ENCODE results near the gene MAN2A2. TPM values are rescaled to one million over a fixed set of nuclear protein-coding genes. Genes with fewer than 3 reads are reported as not detected.
A peak's percentile ranks its signal among the peaks of the same experiment; 100 is the strongest.
"Not testable (repeated sequence)": the region's sequence is repeated elsewhere in the genome, so short reads cannot be mapped to it uniquely, and the experiment has no call there.

The MAN2A2 gene
- total and polyA plus RNA-seq, 2 experiments from 2014 or later = 4.3 to 7.7 TPM

DNA sequence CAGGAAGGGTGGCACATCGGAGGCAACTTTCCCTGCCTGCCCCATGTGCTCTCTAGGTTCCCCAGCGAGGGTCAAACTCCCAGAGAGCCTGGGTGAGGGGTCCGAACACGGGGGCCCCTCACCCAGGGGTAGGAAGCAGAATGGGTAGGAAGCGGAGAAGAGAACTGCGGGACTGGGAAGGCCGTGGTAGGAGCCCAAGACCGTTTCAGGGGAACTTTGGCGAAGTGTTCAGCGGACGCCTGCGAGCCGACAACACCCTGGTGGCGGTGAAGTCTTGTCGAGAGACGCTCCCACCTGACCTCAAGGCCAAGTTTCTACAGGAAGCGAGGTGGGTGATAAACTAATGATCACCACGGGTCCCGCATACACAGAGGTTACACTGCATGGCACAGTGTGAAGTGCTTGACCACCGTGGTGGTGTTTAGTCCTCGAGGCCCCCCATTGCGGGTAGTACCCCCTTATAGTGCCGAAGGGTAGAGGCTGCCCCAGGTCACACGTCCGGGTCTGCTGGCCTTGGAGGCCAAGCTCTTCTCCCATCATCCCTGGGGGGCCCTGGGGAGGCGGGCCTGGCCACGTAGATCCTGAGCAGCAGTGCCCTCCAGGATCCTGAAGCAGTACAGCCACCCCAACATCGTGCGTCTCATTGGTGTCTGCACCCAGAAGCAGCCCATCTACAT lies 10.5 kb upstream of the MAN2A2 start:
- Histone ChIP-seq H3K4me2 (ENCODE audit: unreplicated experiment) (no peak overlapping the region), H3K9me3 (ENCODE audit: low read depth) (no peaks in the 10 kb centered on the region), H3K9me2 (ENCODE audit: insufficient read depth) (no peaks in the 10 kb centered on the region), H3K27me3 (replicated peaks; ENCODE audit: insufficient read depth) (no peaks in the 10 kb centered on the region), H2AFZ (no peak overlapping the region), H3K4me1 (ENCODE audit: insufficient read depth) (no peaks in the 10 kb centered on the region), H3F3A (ENCODE audit: insufficient read depth) (no peaks in the 10 kb centered on the region), H4K20me1 (ENCODE audit: insufficient read depth) (no peaks in the 10 kb centered on the region), H3K79me2 (ENCODE audit: insufficient read depth) (no peaks in the 10 kb centered on the region), H3K27ac (no peak overlapping the region), H3K9ac (no peak overlapping the region), H3K4me3 (no peak overlapping the region), H3K36me3 (ENCODE audit: low read depth) (no peaks in the 10 kb centered on the region)
- no peak for DNase-seq
- in situ Hi-C loops (cut with MboI) = loop anchor here (25.0 kb wide), 1 partner anchor 580 kb away; no protein-coding TSS in a partner anchor
- 96 to 97% methylated on average over 27 to 29 of the region's 29 CpGs for WGBS, 2 experiments (ENCODE audit: low coverage in 1 of 2, low lambda C conversion rate in 2 of 2, missing lambda C conversion rate in 2 of 2)
- TF ChIP-seq EZH2phosphoT487 (IDR thresholded peaks at IDR 0.05; ENCODE audit: insufficient read depth, low read depth) (no peak), EZH2 (IDR thresholded peaks at IDR 0.05; ENCODE audit: insufficient read depth, poor library complexity, severe bottlenecking) (no peak)

DNA sequence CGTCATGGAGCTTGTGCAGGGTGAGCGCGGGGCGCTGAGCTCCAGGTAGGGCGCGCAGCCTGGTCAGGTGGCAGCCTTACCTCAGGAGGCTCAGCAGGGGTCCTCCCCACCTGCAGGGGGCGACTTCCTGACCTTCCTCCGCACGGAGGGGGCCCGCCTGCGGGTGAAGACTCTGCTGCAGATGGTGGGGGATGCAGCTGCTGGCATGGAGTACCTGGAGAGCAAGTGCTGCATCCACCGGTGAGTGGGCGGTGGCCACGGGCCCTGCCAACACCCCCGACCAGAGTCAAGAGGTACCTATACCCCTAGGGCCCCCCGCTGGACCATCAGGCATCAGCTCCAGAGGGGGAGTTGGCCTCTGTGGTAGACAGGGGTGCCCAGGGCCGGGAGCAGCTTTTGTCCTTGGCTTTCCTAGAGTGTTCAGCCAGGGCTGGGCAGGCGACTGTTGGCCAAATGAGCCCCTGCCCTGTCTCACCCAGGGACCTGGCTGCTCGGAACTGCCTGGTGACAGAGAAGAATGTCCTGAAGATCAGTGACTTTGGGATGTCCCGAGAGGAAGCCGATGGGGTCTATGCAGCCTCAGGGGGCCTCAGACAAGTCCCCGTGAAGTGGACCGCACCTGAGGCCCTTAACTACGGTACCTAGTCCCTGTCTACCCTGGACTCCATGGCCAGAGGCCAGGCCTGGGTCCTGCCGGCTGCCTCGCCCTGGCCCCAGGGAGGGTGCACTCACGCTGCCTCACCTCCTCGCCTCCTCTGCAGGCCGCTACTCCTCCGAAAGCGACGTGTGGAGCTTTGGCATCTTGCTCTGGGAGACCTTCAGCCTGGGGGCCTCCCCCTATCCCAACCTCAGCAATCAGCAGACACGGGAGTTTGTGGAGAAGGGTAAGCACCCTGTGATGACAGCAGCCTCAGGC lies 9.7 kb upstream of the MAN2A2 start:
- no peaks in the 10 kb centered on the region for H4K20me1 ChIP-seq (ENCODE audit: insufficient read depth)
- H3K4me3 ChIP-seq = no peak overlapping the region
- no peaks in the 10 kb centered on the region for H3K4me1 ChIP-seq (ENCODE audit: insufficient read depth)
- H3K9ac ChIP-seq = no peak overlapping the region
- no peaks in the 10 kb centered on the region for H3K79me2 ChIP-seq (ENCODE audit: insufficient read depth)
- H3K9me3 ChIP-seq (ENCODE audit: low read depth) = no peaks in the 10 kb centered on the region
- DNase-seq = no peak
- H2AFZ ChIP-seq = no peak overlapping the region
- H3K9me2 ChIP-seq (ENCODE audit: insufficient read depth) = no peaks in the 10 kb centered on the region
- in situ Hi-C loops (cut with MboI) = loop anchor here (25.0 kb wide), 1 partner anchor 581 kb away; no protein-coding TSS in a partner anchor
- no peaks in the 10 kb centered on the region for H3K27me3 ChIP-seq (replicated peaks; ENCODE audit: insufficient read depth)
- no peaks in the 10 kb centered on the region for H3F3A ChIP-seq (ENCODE audit: insufficient read depth)
- H3K27ac ChIP-seq = no peak overlapping the region
- H3K36me3 ChIP-seq (ENCODE audit: low read depth) = no peaks in the 10 kb centered on the region
- WGBS, 2 experiments (ENCODE audit: low coverage in 1 of 2, low lambda C conversion rate in 2 of 2, missing lambda C conversion rate in 2 of 2) = 92 to 94% methylated on average over 32 to 33 of the region's 33 CpGs
- TF ChIP-seq EZH2phosphoT487 (IDR thresholded peaks at IDR 0.05; ENCODE audit: insufficient read depth, low read depth) (no peak), EZH2 (IDR thresholded peaks at IDR 0.05; ENCODE audit: insufficient read depth, poor library complexity, severe bottlenecking) (no peak)
- H3K4me2 ChIP-seq (ENCODE audit: unreplicated experiment) = no peak overlapping the region

DNA sequence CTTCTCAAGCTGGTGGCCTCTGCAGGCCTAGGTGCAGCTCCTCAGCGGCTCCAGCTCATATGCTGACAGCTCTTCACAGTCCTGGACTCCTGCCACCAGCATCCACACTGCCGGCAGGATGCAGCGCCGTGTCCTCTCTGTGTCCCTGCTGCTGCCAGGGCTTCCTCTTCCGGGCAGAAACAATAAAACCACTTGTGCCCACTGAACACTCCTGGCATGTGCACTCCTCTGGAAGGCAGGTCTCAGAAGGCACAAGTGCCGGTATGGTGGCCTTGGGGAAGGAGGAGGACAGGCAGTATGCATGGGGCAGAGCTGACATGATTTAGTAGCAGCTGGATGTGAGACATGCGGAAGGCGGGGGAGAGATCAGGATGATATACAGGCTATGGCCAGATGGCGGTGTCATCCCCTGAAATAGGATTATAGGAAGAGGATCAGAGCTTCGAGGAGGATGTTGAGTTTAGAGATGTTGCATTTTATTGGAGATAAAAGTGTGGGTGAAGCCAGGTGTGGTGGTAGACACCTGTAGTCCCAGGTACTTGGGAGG lies 7.5 kb upstream of the MAN2A2 start:
- H3K9me2 ChIP-seq (ENCODE audit: insufficient read depth) = no peaks in the 10 kb centered on the region
- TF ChIP-seq EZH2phosphoT487 (IDR thresholded peaks at IDR 0.05; ENCODE audit: insufficient read depth, low read depth) (no peak), EZH2 (IDR thresholded peaks at IDR 0.05; ENCODE audit: insufficient read depth, poor library complexity, severe bottlenecking) (no peak)
- no peak overlapping the region for H2AFZ ChIP-seq
- H3K9me3 ChIP-seq (ENCODE audit: low read depth) = no peaks in the 10 kb centered on the region
- H4K20me1 ChIP-seq (ENCODE audit: insufficient read depth) = no peaks in the 10 kb centered on the region
- H3K79me2 ChIP-seq (ENCODE audit: insufficient read depth) = no peaks in the 10 kb centered on the region
- H3F3A ChIP-seq (ENCODE audit: insufficient read depth) = no peaks in the 10 kb centered on the region
- H3K4me1 ChIP-seq (ENCODE audit: insufficient read depth) = no peaks in the 10 kb centered on the region
- no peak overlapping the region for H3K27ac ChIP-seq
- DNase-seq = peak; percentile 28
- WGBS, 2 experiments (ENCODE audit: low coverage in 1 of 2, low lambda C conversion rate in 2 of 2, missing lambda C conversion rate in 2 of 2) = 50 to 53% methylated on average over 10 of the region's 10 CpGs
- H3K36me3 ChIP-seq (ENCODE audit: low read depth) = no peaks in the 10 kb centered on the region
- no peak overlapping the region for H3K4me3 ChIP-seq
- H3K27me3 ChIP-seq (replicated peaks; ENCODE audit: insufficient read depth) = no peaks in the 10 kb centered on the region
- in situ Hi-C loops (cut with MboI) = loop anchor here (25.0 kb wide), 1 partner anchor 583 kb away; no protein-coding TSS in a partner anchor
- no peak overlapping the region for H3K4me2 ChIP-seq (ENCODE audit: unreplicated experiment)
- no peak overlapping the region for H3K9ac ChIP-seq

DNA sequence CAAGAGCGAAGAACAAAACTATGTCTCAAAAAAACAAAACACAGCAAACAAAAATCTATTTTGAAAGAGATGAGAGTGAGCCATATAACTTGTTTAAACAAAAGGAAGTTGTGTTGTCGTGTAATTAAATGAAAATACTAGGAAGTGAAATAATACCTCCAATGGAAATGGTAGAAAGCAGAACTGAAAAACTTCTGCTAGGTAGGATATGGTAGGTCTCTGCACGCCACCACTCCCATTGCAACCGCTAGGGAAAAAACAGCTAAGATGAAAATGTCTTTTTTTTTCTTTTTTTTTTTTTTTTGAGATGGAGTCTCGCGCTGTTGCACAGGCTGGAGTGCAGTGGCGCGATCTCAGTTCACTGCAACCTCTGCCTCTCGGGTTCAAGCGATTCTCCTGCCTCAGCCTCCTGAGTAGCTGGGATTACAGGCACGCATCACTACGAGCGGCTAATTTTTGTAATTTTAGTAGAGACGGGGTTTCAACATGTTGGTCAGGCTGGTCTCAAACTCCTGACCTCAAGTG lies 5.9 kb upstream of the MAN2A2 start:
- H3K9me2 ChIP-seq (ENCODE audit: insufficient read depth) = not testable (repeated sequence)
- in situ Hi-C loops (cut with MboI) = loop anchor here (25.0 kb wide), 1 partner anchor 585 kb away; no protein-coding TSS in a partner anchor

More for the DNA sequence above, 5.9 kb upstream of the MAN2A2 start:
- not testable (repeated sequence) for H3K27ac ChIP-seq; H2AFZ ChIP-seq; DNase-seq; H3K79me2 ChIP-seq (ENCODE audit: insufficient read depth); H3K36me3 ChIP-seq (ENCODE audit: low read depth); H3K9ac ChIP-seq; H3K4me3 ChIP-seq; H3K27me3 ChIP-seq (replicated peaks; ENCODE audit: insufficient read depth); H4K20me1 ChIP-seq (ENCODE audit: insufficient read depth); H3K4me1 ChIP-seq (ENCODE audit: insufficient read depth); H3K4me2 ChIP-seq (ENCODE audit: unreplicated experiment); H3K9me3 ChIP-seq (ENCODE audit: low read depth)
- WGBS, 2 experiments (ENCODE audit: low coverage in 1 of 2, low lambda C conversion rate in 2 of 2, missing lambda C conversion rate in 2 of 2) = 91 to 92% methylated on average over 14 of the region's 14 CpGs
- peaks cover 10% of the 10 kb centered on the region; the same call in 1 of the 2 replicates for H3F3A ChIP-seq (ENCODE audit: insufficient read depth)

Measured in GM23248 (cell line).